GM21515 (cell line): ENCODE data around the gene FGD2.

Source experiments
- ATAC-seq: cut with Tn5 transposase; IDR thresholded peaks from one replicate; pipeline ENCODE4 v1.9.1; 2021; ENCODE audit not compliant: unreplicated experiment

Gene FGD2

DNA sequence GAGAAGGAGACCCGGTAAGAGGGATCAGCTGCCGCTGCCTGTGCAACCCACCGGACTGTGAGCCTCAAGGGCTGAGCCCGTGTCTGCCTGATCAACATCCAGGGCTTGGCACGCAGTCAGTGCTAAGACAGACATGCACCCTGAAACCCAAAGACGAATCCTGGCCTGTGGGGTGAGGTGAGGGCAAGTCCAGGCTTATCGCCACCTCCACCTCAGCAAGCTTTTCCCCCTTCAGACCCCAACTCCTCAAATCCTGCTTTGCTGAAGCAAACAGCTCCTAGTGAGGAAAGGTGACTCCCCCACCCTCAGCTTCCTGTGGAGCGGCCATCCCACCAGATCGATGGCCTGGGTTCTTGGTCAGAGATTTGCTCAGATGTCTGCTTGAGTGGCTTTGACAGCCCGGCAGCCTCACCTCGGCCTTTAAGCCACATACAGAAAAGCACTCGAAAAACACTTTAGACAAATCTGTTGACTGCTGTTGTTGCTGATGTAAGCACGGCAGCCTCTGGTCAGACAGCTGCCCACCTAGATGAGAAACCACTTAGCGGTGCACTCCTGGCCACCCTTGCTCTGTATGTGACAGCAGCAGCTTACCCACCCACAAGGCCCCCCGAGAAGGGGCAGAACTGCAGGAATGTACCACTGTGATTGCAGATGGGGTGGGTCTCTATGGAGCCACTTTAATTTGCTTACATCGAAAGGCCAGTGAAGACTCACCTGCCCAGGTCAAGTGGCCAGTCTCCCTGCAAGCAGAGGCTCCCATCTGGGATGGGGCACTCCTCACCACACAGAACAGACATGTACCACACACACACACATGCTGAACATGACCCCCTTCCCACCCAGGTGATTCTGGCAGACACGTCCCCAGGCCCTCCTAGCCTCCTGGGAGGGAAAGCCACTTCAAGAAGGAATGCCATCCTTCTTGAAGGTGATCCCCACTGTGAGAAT, 34.3 kb upstream of the FGD2 start:
- ATAC-seq = no peak

DNA sequence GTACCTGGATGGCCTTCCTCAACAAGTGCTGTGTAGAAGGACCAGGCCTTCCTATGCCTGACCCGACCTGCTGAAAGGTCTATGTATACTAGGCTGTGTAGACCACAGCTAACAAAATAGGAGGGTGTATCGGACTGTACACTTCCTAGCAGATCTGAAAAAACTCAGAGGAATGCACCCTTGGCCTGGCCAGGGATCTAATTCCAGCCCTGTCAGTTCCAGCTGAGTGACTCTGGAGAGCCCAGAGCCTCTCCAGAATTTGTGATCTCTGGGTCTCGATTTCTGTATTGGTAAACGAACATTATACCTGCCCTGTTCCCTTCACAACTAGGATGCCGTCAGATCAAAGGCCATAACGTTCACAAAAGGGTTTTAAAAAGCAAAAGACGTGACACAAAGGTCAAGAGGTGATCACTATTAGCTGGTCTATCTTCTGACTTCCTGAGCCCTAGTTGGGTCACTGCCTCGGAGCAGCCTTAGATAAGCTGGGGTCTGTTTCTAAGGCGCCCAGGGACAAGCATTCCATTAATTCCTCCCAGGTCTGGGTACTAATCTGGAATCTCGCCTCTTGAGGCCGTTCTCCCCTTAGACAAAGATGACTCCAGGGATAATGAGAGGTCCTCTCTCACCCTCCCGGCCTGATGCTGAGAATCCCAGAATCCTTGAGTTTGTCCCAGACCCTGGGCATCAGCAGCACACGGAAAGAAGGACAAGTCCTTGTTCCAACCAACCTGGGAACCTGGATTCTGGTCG, 33.4 kb upstream of the FGD2 start:
- no peak for ATAC-seq

DNA sequence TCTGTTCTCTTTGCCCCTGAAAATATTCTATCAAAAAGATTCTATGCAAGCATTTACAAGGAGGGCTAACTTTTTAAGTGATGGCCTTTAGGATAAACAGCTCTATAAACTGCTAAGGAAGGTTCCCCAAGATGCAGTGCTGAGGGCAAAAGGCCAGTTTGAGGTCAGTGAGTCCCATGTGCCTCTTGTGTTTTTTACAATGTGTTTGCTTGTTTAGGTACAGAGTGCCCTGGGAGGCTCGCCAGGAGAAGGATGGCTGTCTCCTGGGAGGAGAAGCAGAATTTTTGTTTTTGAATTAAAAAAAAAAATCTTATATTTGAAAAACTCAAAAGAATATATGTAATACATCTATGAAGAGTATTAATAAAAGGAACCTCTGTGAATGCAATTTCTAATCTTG, 32.3 kb upstream of the FGD2 start:
- no peak for ATAC-seq

DNA sequence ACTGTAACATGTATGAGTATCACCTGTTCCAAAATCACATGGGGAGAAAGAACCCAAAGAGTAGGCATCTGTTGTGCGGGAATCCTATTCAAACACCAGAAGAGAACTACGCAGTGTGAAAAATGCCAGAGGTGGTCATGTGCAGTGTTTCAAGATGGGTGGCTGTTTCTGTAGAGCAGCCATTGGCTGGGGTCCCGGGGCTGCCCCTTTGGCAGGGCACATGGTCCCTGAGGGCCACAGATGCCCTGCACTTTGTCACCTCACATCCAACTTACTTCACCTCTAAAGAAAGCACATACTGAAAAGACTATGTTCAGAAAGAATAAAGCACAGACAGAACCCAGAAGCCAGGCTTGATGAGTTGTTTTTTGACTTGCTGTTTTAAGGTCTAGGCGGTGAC, 31.8 kb upstream of the FGD2 start:
- ATAC-seq = no peak

GRCh38 chr6:36975231-36976006, 30.0 kb upstream of the FGD2 start:
- no peak for ATAC-seq

- ATAC-seq = no peak
These were observed 29.5 kb upstream of the FGD2 start for GRCh38 chr6:36976007-36976264.

DNA sequence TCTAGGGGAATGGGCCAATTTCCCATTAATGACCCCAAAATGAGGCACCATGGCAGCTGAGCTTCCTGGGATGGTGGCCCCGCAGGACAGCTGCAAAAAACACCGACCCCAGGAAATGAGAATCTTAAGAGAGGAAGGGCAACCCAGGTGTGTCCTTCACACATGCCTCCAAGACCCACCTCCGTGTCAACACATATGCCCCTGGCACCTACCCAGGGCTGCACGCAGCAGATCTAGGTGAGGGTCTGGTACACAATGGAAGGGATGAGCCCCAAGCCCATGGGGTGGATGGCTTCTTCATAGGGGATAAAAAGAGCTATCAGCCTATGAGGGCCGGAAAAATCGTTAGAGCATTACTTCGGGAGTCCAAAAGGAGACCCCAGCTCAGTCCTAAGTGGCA, 28.9 kb upstream of the FGD2 start:
- no peak for ATAC-seq

DNA sequence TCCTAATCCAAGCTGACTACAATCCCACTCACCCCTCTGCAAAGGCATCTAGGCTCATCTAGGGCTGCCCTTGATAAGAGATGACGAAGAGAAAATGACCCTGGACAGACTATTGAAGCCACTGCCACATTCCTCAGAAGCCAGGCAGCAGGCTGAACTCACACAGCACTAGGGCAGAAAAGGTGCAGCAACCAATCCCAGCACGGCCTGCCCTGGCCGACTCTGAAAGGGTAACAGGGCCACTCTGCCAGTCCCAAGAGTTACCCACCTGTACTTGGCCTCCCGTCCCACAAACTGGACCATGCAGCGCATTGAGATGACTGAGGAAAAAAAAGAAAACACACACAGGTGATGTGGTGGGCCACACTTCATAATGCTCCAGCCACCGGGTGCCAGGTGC, 28.5 kb upstream of the FGD2 start:
- ATAC-seq = no peak

DNA sequence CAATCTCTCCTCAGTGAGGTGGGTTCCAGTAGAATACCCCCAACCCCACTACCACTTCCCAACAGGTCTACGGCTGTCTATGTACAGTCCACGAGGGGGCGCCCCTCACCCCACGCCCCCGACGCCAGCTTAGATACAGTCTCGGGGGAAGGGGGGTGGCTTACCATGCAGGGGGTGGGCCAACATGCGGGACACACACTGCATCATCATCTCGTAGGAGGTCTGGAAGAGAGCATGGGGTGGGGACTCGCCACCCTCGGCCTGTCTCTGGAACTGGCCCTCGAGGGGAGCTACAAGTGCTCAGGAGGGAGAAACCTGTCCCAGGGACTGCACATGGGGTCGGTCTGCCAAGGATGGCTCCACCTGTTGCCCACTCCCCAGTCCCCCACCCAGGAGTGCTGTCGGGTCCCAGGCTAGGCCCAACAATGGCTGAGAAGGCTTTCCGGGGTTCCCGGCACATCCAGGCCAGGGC, 27.9 kb upstream of the FGD2 start:
- no peak for ATAC-seq

DNA sequence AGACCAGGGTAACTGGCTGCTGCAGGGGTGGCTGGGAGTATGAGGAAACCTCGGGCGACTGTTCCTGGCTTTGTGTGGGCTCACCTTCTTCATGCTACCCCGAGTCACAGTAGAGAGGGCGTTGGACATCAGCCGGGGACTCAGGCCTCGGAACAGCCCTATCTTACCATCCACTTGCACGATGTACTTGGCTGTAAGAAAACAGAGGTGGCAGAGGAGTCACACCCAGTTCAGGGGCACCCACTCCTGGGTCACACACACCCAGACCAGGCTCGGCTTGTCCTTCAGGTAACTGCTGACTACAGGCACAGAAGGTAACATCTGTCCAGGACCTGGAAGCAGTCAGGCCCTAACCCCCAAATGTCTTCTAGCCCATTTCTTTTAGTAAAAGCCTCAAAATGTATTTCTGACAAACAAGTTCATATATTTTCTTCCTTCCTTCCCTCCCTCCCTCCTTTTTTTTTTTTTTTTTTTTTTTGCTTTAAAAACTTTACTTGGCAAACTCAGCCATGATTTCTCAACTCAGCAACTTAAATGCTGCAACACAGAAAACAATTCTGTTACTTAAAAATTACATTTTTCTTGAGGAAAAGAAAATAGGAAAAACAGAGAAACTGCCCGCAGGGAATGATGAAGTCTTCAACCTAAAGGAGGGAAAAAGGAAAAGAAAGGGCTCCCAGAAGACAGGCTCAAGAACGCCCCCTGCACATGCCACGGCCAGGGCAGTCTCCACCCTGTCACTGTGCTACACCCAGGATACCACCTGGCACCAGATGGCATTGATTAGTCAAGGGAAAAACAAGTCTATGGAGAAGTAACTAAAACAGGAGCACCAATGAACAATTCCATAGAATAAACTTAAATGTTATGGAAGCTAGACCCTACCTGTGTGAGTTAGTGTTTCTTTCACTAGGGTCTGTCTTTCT, 26.8 kb upstream of the FGD2 start:
- no peak for ATAC-seq

- no peak for ATAC-seq
These were observed 26.1 kb upstream of the FGD2 start for GRCh38 chr6:36979347-36979742.

GRCh38 chr6:36980129-36980528, 25.3 kb upstream of the FGD2 start:
- ATAC-seq = no peak

GRCh38 chr6:36980876-36981619, 24.4 kb upstream of the FGD2 start:
- no peak for ATAC-seq

- no peak for ATAC-seq
These were observed 21.9 kb upstream of the FGD2 start for GRCh38 chr6:36983538-36983937.

- no peak for ATAC-seq
These were observed 20.7 kb upstream of the FGD2 start for GRCh38 chr6:36984581-36985416.

GRCh38 chr6:36985417-36985807, 20.0 kb upstream of the FGD2 start:
- ATAC-seq = no peak

DNA sequence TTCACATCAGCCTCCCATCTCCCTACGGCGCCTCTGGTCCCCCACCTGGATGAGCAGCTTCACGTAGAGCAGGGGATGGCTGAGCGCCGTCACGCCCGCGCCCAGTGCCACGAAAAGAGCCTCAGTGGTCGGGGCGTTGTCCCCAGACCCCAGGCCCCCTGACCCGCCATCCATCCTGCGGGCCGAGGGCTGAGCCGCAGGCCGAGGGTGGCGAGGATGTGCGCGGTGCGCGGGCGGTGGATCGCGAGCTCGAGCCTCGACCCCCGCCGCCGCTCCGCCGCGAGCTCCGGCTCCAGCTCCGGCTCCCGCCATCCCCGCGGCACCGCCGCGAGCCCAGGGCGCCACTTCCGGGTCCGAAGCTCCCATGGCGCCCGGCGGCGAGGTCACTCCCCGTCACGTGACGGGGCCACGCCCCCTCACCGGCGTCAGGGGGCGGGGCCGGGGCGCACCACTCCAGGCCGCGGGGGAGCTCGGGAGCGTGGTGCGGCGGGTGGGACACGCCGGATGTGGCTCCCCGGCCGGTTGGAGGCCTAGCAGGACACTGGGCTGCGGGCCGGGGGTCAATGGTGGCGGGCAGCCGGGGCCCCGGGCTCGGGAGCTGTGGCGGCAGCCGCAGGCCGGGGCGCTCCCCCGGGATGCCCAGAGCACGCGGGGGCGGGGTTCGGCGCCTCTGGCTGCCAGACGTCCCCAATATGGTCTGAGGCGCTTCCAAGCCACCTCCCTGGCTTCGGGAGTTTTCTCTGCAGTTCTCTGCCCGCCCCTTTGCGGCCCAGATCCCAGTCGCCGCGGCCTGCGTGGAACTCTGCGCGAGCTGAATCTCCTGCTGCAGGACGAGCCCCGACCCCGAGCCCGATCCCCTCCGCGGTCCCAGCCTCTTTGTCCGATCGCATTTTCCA, 19.4 kb upstream of the FGD2 start, which contains the start of gene MTCH1:
TSS of gene MTCH1 (minus strand) at position 389 of the 896 bp plus-strand sequence. CDS start at position 366, 23 bp downstream.
- peak; percentile 75 for ATAC-seq

DNA sequence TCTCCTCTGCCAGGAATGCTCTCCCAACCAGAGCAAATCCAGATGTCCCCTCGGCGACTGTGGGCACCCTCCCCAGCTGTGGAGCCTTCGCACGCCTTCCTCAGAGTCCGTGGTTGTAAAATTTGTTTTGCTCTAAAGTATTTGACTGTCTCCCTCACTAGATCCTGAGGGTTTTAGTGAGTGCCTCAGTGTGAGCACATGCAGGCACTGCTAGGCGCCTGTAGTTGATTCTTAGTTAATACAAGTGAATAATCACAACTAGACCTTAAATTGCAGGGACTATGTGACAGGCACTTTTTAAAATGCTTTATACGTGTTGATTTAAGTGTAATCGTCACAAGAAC, 18.8 kb upstream of the FGD2 start:
- ATAC-seq = no peak
